HepG2 (cell line): ENCODE results near the gene BCAS3. TPM values are rescaled to one million over a fixed set of nuclear protein-coding genes. Genes with fewer than 3 reads are reported as not detected.
A peak's percentile ranks its signal among the peaks of the same experiment; 100 is the strongest.

Source experiments
- AGO2 ChIP-seq: fragments of 200-400 bp; formaldehyde crosslinking; optimal IDR thresholded peaks from 2 replicates; pipeline ENCODE3; 2017; ENCODE audit warnings: mild to moderate bottlenecking, low read depth, low read length, moderate library complexity
- ATF1 ChIP-seq: IDR thresholded peaks from 2 replicates; pipeline ENCODE4 v1.6.1; 2016; ENCODE audit warnings: mild to moderate bottlenecking, control low read depth
- CEBPZ ChIP-seq: IDR thresholded peaks from 2 replicates; pipeline ENCODE4 v1.6.1; 2012; ENCODE audit warnings: low read length, improper control_type of control experiment
- CREB1 ChIP-seq, 2 experiments: fragments of 450-650 bp in 1 of 2; IDR thresholded peaks; 2 replicates each; pipeline ENCODE4 v1.6.1; 2016 to 2017; ENCODE audit warnings: control low read depth in 1 of 2, mild to moderate bottlenecking in 1 of 2, missing compliant biosample characterization in 1 of 2, missing genetic modification characterization in 1 of 2
- ELF3 ChIP-seq: IDR thresholded peaks from 2 replicates; pipeline ENCODE4 v1.6.1; 2016; ENCODE audit warnings: missing genetic modification reagents, missing compliant biosample characterization
- HDAC6 ChIP-seq: fragments of 200-600 bp; sonication (generic); IDR thresholded peaks from 2 replicates; pipeline ENCODE4 v1.7.0; 2017; ENCODE audit warnings: mild to moderate bottlenecking, antibody characterized with exemption, low read length, low read depth
- KDM5A ChIP-seq: fragments of 200-600 bp; sonication (generic); IDR thresholded peaks from 2 replicates; pipeline ENCODE4 v1.7.0; 2018; ENCODE audit warnings: antibody characterized with exemption, mild to moderate bottlenecking, low read length, borderline replicate concordance
- PAF1 ChIP-seq: IDR thresholded peaks from 2 replicates; pipeline ENCODE4 v1.6.1; 2016; ENCODE audit warnings: missing genetic modification reagents, missing compliant biosample characterization
- POLR2A ChIP-seq, 2 experiments: IDR thresholded peaks; 2 replicates each; pipeline ENCODE4 v1.6.1; 2011; ENCODE audit warnings: low read depth in 2 of 2, low read length in 2 of 2, mild to moderate bottlenecking in 1 of 2, moderate library complexity in 1 of 2; ENCODE audit not compliant: insufficient read depth in 1 of 2
- POLR2G ChIP-seq: fragments of 200-400 bp; formaldehyde crosslinking; IDR thresholded peaks from 2 replicates; pipeline ENCODE4 v1.6.1; 2018; ENCODE audit warnings: mild to moderate bottlenecking, low read depth, low read length, moderate library complexity
- SOX13 ChIP-seq, 3 experiments: fragments of 450-650 bp in 1 of 3; sonication (generic) in 1 of 3; formaldehyde crosslinking in 1 of 3; IDR thresholded peaks in 2 of 3; conservative IDR thresholded peaks in 1 of 3; 2 replicates each; pipeline versions ENCODE4 v1.5.0 to v1.6.1; 2016 to 2020; ENCODE audit warnings: antibody characterized with exemption in 1 of 3, mild to moderate bottlenecking in 1 of 3, missing compliant biosample characterization in 1 of 3, missing genetic modification reagents in 1 of 3, moderate library complexity in 1 of 3
- THAP8 ChIP-seq: sonication (generic); formaldehyde crosslinking; IDR thresholded peaks from 2 replicates; pipeline ENCODE4 v1.5.1; 2020; ENCODE audit warnings: missing genetic modification reagents, mild to moderate bottlenecking, borderline replicate concordance
- WIZ ChIP-seq: sonication (generic); formaldehyde crosslinking; IDR thresholded peaks from 2 replicates; pipeline ENCODE4 v1.5.1; 2020; ENCODE audit warnings: mild to moderate bottlenecking, missing genetic modification reagents
- ZBTB1 ChIP-seq: sonication (generic); formaldehyde crosslinking; IDR thresholded peaks from 2 replicates; pipeline ENCODE4 v1.4.0; 2020; ENCODE audit warnings: missing genetic modification reagents, borderline replicate concordance
- ZBTB7A ChIP-seq: sonication (generic); formaldehyde crosslinking; IDR thresholded peaks from 2 replicates; pipeline ENCODE4 v1.8.0; 2022; ENCODE audit warnings: mild to moderate bottlenecking, missing genetic modification reagents
- ZBTB8A ChIP-seq: sonication (generic); formaldehyde crosslinking; IDR thresholded peaks from 2 replicates; pipeline ENCODE4 v1.4.0; 2020; ENCODE audit warnings: mild to moderate bottlenecking, low read depth, missing genetic modification reagents, borderline replicate concordance
- ZNF326 ChIP-seq: sonication (generic); formaldehyde crosslinking; IDR thresholded peaks from 2 replicates; pipeline ENCODE4 v1.4.0; 2020; ENCODE audit warnings: missing genetic modification reagents, borderline replicate concordance
- ZNF552 ChIP-seq: sonication (generic); formaldehyde crosslinking; IDR thresholded peaks from 2 replicates; pipeline ENCODE4 v1.9.0; 2022; ENCODE audit warnings: missing genetic modification reagents, mild to moderate bottlenecking, borderline replicate concordance
- ZNF644 ChIP-seq: IDR thresholded peaks from 2 replicates; pipeline ENCODE4 v1.6.1; 2016; ENCODE audit warnings: low read depth
- polyA plus RNA-seq, 8 experiments: library from polyadenylated mRNA; depleted of rRNA in 3 of 8; stranded (reverse) in 7 of 8; unstranded in 1 of 8; fragments of >200 nt; fragmentation: Illumina TruSeq in 4 of 8; extraction: Trizol in 4 of 8; gene quantifications; 2 replicates each; pipeline versions ENCODE4 v1.2.1 to v1.2.3, GENCODE V29; 2011 to 2016; ENCODE audit warnings: low read depth in 4 of 8, missing spikeins in 1 of 8, mixed read lengths in 1 of 8; ENCODE audit not compliant: insufficient read depth in 1 of 8
- total RNA-seq, 5 experiments: library from RNA; depleted of rRNA; stranded (reverse); fragments of >200 nt; fragmentation: Illumina TruSeq; extraction: Trizol; gene quantifications; 2 replicates each; pipeline ENCODE4 v1.2.3, GENCODE V29; 2016; ENCODE audit warnings: low read depth in 1 of 5
- TF ChIP-seq, protein P1 (sequence below): sonication (generic); formaldehyde crosslinking; IDR thresholded peaks from 2 replicates; pipeline ENCODE4 v1.4.0; 2020; ENCODE audit warnings: missing genetic modification reagents, borderline replicate concordance
- TF ChIP-seq, protein P2 (sequence below): sonication (generic); formaldehyde crosslinking; IDR thresholded peaks from 2 replicates; pipeline ENCODE4 v1.4.0; 2020; ENCODE audit warnings: mild to moderate bottlenecking, low read depth, missing genetic modification reagents

Gene BCAS3
- total and polyA plus RNA-seq, 2 of the 13 experiments (the other 11 are each of a cell fraction or from before 2014, with no cell fraction given), result 10.7 to 11.2 TPM

DNA sequence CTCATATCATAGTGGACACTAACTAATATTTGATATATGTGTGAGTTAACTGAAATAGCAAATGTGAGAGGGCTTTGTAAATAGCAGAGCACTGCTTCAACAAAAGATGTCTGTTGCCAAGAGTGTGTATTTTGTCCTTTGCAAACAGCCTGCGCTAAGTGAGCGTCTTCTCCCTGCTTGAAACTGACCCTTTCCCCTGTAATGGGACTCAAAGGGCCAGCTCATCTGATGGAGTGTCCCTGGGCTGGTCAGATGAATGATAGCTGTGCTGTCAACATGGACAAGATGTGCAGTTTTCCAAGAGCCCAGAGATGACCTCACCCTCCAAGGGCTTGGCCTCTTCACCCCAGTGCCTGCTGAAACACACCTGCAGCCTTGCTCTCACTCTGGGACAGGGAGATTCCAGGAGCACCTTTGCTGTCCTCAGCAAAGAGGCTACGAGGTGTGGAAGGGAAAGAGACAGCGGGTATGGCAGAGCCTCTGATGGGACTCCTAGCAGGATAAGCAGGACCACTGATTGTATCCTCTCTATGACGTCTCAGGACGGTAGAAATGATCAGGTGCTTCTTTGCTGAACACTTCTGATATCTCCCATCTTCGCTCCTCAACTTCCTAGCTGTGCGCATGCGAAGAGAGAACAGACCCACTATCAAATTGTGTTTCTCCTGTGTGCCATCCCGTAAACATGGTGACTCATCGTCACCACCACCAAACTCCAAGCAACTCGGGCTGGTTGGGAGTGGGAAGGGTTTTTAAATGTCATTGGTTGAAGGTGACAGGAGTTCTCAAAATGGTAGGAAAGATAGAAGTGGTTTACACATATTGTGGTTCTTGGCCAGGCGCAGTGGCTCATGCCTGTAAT, 686.2 kb downstream of the BCAS3 start (continued):
- TF ChIP-seq CEBPZ, result no peak
- no peak; the same call in 1 of the 2 replicates for TF ChIP-seq POLR2G
- no peak for TF ChIP-seq ZBTB1 (CRISPR knock-in tag)
- TF ChIP-seq PAF1 (CRISPR knock-in tag), result no peak
- peak; percentile 60 for TF ChIP-seq ATF1 (CRISPR knock-in tag)
- no peak for TF ChIP-seq ZBTB8A
- TF ChIP-seq ZNF644 (CRISPR knock-in tag), result peak; percentile 74
- TF ChIP-seq ELF3, result 0 out of 2 replicates have a peak, but pooled peaks have one; percentile 11
- no peak; the same call in 1 of the 2 replicates for TF ChIP-seq WIZ (CRISPR knock-in tag)
- no peak for TF ChIP-seq HDAC6
- TF ChIP-seq AGO2, result no peak
- peak in 1 of 2 experiments; percentile 40; a peak in 1 of 4 replicates for TF ChIP-seq POLR2A (IDR thresholded peaks at IDR 0.05; ENCODE audit: insufficient read depth in 1 of 2, low read depth in 2 of 2, low read length in 2 of 2)
- no peak for TF ChIP-seq ZNF552 (CRISPR knock-in tag)
- TF ChIP-seq, protein P1, sequence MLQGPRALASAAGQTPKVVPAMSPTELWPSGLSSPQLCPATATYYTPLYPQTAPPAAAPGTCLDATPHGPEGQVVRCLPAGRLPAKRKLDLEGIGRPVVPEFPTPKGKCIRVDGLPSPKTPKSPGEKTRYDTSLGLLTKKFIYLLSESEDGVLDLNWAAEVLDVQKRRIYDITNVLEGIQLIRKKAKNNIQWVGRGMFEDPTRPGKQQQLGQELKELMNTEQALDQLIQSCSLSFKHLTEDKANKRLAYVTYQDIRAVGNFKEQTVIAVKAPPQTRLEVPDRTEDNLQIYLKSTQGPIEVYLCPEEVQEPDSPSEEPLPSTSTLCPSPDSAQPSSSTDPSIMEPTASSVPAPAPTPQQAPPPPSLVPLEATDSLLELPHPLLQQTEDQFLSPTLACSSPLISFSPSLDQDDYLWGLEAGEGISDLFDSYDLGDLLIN (CRISPR knock-in tag), result no peak
- no peak for TF ChIP-seq ZNF326 (CRISPR knock-in tag)
- no peak for TF ChIP-seq KDM5A
- TF ChIP-seq, protein P2, sequence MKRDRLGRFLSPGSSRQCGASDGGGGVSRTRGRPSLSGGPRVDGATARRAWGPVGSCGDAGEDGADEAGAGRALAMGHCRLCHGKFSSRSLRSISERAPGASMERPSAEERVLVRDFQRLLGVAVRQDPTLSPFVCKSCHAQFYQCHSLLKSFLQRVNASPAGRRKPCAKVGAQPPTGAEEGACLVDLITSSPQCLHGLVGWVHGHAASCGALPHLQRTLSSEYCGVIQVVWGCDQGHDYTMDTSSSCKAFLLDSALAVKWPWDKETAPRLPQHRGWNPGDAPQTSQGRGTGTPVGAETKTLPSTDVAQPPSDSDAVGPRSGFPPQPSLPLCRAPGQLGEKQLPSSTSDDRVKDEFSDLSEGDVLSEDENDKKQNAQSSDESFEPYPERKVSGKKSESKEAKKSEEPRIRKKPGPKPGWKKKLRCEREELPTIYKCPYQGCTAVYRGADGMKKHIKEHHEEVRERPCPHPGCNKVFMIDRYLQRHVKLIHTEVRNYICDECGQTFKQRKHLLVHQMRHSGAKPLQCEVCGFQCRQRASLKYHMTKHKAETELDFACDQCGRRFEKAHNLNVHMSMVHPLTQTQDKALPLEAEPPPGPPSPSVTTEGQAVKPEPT, result no peak
- no peak for TF ChIP-seq THAP8 (CRISPR knock-in tag)
- TF ChIP-seq ZBTB7A (CRISPR knock-in tag), result no peak; the same call in 1 of the 2 replicates
- no peak for TF ChIP-seq CREB1 (IDR thresholded peaks at IDR 0.05)
- peak; percentile 41; the same call in 1 of the 2 replicates for TF ChIP-seq CREB1 (CRISPR knock-in tag; IDR thresholded peaks at IDR 0.05)
- TF ChIP-seq SOX13 (IDR thresholded peaks at IDR 0.05), result 0 out of 2 replicates have a peak, but pooled peaks have one; percentile 54
- peak in 1 of 2 experiments; percentile 91; a peak in 2 of 4 replicates for TF ChIP-seq SOX13 (CRISPR knock-in tag; conservative IDR thresholded peaks at IDR 0.05 in 1 of 2, IDR thresholded peaks at IDR 0.05 in 1 of 2)
